Measurements from ENCODE around the gene GEMIN5.
"Not testable (repeated sequence)": the region's sequence is repeated elsewhere in the genome, so short reads cannot be mapped to it uniquely, and the experiment has no call there.

Gene GEMIN5

GRCh38 chr5:154937718-154938466 lies at the start of gene GEMIN5:
Gene GEMIN5 (minus strand): TSS chr5:154938211. CDS start chr5:154938133, 78 bp downstream.
- DNase-seq (ENCODE audit: low read depth in 2 of 2): peak; percentile 74 to 81

GRCh38 chr5:154986151-154986550 lies 48.1 kb upstream of the GEMIN5 start:
- DNase-seq (ENCODE audit: low read depth in 2 of 2): no peak

- DNase-seq (ENCODE audit: low read depth in 2 of 2): no peak
Measured at GRCh38 chr5:154984946-154985516, 47.0 kb upstream of the GEMIN5 start.

GRCh38 chr5:154978294-154978693 lies 40.3 kb upstream of the GEMIN5 start:
- DNase-seq (ENCODE audit: low read depth in 2 of 2): not testable (repeated sequence)

- no peak for DNase-seq (ENCODE audit: low read depth in 2 of 2)
Measured at GRCh38 chr5:154977409-154977808, 39.4 kb upstream of the GEMIN5 start.

- DNase-seq (ENCODE audit: low read depth in 2 of 2): not testable (repeated sequence)
Measured at GRCh38 chr5:154976082-154976481, 38.1 kb upstream of the GEMIN5 start.

- DNase-seq (ENCODE audit: low read depth in 2 of 2): no peak
Measured at GRCh38 chr5:154972476-154973080, 34.6 kb upstream of the GEMIN5 start.

GRCh38 chr5:154971501-154971900 lies 33.5 kb upstream of the GEMIN5 start:
- no peak for DNase-seq (ENCODE audit: low read depth in 2 of 2)

GRCh38 chr5:154970759-154971158 lies 32.7 kb upstream of the GEMIN5 start:
- no peak for DNase-seq (ENCODE audit: low read depth in 2 of 2)

GRCh38 chr5:154968953-154969352 lies 30.9 kb upstream of the GEMIN5 start:
- DNase-seq (ENCODE audit: low read depth in 2 of 2): no peak

GRCh38 chr5:154967421-154968024 lies 29.5 kb upstream of the GEMIN5 start:
- DNase-seq (ENCODE audit: low read depth in 2 of 2): no peak

GRCh38 chr5:154966874-154967273 lies 28.9 kb upstream of the GEMIN5 start:
- DNase-seq (ENCODE audit: low read depth in 2 of 2): no peak

- DNase-seq (ENCODE audit: low read depth in 2 of 2): no peak
Measured at GRCh38 chr5:154966081-154966841, 28.2 kb upstream of the GEMIN5 start.

GRCh38 chr5:154962494-154962893 lies 24.5 kb upstream of the GEMIN5 start:
- no peak for DNase-seq (ENCODE audit: low read depth in 2 of 2)

GRCh38 chr5:154956712-154957111 lies 18.7 kb upstream of the GEMIN5 start:
- DNase-seq (ENCODE audit: low read depth in 2 of 2): no peak

- no peak for DNase-seq (ENCODE audit: low read depth in 2 of 2)
Measured at GRCh38 chr5:154949781-154950180, 11.8 kb upstream of the GEMIN5 start.

GRCh38 chr5:154948313-154948712 lies 10.3 kb upstream of the GEMIN5 start:
- no peak for DNase-seq (ENCODE audit: low read depth in 2 of 2)

- no peak for DNase-seq (ENCODE audit: low read depth in 2 of 2)
Measured at GRCh38 chr5:154947778-154948177, 9.8 kb upstream of the GEMIN5 start.

GRCh38 chr5:154945695-154946301 lies 7.8 kb upstream of the GEMIN5 start:
- no peak for DNase-seq (ENCODE audit: low read depth in 2 of 2)

- no peak for DNase-seq (ENCODE audit: low read depth in 2 of 2)
Measured at GRCh38 chr5:154944716-154945115, 6.7 kb upstream of the GEMIN5 start.

- DNase-seq (ENCODE audit: low read depth in 2 of 2): no peak
Measured at GRCh38 chr5:154943527-154943926, 5.5 kb upstream of the GEMIN5 start.

Measured in stimulated activated CD4-positive, alpha-beta T cell treated with anti-CD3 and anti-CD28 coated beads, Interleukin-1b, Interleukin-23, amount 100 ng/mL, for 4 hours (primary cell).